GM12878 (cell line): ENCODE data around the gene BBOX1.

Experiments
- ESRRA ChIP-seq: IDR thresholded peaks from 2 replicates; pipeline ENCODE4 v1.6.1; 2012; ENCODE audit warnings: mild to moderate bottlenecking, low read length, improper control_type of control experiment
- FOXM1 ChIP-seq: IDR thresholded peaks from 2 replicates; pipeline ENCODE4 v1.6.1; 2012; ENCODE audit warnings: low read depth, mild to moderate bottlenecking, inconsistent platforms, low read length, moderate library complexity
- SMARCA5 ChIP-seq: fragments of 450-650 bp; IDR thresholded peaks from 2 replicates; pipeline ENCODE4 v1.6.1; 2017; ENCODE audit warnings: mild to moderate bottlenecking
- SRF ChIP-seq, 2 experiments: IDR thresholded peaks; 2 replicates each; pipeline ENCODE4 v1.6.1; 2011; ENCODE audit warnings: low read depth in 2 of 2, low read length in 2 of 2, mild to moderate bottlenecking in 1 of 2, moderate library complexity in 1 of 2
- STAT1 ChIP-seq: fragments of 450-650 bp; conservative IDR thresholded peaks from 2 replicates; pipeline ENCODE4 v1.6.1; 2014; ENCODE audit warnings: antibody characterized with exemption, mild to moderate bottlenecking
- SUZ12 ChIP-seq: fragments of 200-600 bp; sonication (generic); IDR thresholded peaks from one replicate; pipeline ENCODE4 v1.6.1; 2018; ENCODE audit warnings: antibody characterized with exemption, mild to moderate bottlenecking; ENCODE audit not compliant: unreplicated experiment
- ZZZ3 ChIP-seq: IDR thresholded peaks from 2 replicates; pipeline ENCODE4 v1.6.1; 2011; ENCODE audit warnings: low read depth; ENCODE audit not compliant: control insufficient read depth, insufficient read length
- TF ChIP-seq, protein P1 (sequence below), 3 experiments: IDR thresholded peaks in 2 of 3; conservative IDR thresholded peaks in 1 of 3; 2 replicates each; pipeline ENCODE4 v1.5.1; 2011; ENCODE audit warnings: low read depth in 3 of 3, low read length in 3 of 3, mild to moderate bottlenecking in 3 of 3, control low read depth in 2 of 3, moderate library complexity in 2 of 3, inconsistent platforms in 1 of 3, mixed read lengths in 1 of 3; ENCODE audit not compliant: control insufficient read depth in 2 of 3, insufficient read depth in 1 of 3; ENCODE audit errors: extremely low read depth in 1 of 3
- TF ChIP-seq, protein P2 (sequence below): IDR thresholded peaks from 2 replicates; pipeline ENCODE4 v1.6.1; 2012; ENCODE audit warnings: mild to moderate bottlenecking, low read depth, low read length

DNA sequence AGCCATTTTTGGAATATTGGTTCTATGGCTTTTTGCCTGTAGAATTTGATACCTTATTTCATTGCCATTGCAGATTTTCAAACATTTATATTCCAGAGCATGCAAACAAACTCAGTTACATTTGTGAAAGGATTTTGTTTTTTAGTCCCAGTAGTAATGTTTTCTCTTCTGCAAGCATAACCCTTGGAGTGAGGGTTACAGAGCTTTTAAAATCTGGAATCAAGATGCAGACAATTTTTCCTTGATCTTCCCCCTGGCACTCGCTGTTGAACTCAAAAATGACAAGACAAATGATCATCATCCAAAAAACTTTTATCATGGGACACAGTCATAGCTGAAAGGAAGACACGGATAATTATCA is 20.8 kb downstream of the BBOX1 start:
- TF ChIP-seq SMARCA5 = no peak
- no peak for TF ChIP-seq FOXM1
- TF ChIP-seq STAT1 = no peak
- no peak for TF ChIP-seq SUZ12
- no peak for TF ChIP-seq ESRRA
- TF ChIP-seq, protein P1, sequence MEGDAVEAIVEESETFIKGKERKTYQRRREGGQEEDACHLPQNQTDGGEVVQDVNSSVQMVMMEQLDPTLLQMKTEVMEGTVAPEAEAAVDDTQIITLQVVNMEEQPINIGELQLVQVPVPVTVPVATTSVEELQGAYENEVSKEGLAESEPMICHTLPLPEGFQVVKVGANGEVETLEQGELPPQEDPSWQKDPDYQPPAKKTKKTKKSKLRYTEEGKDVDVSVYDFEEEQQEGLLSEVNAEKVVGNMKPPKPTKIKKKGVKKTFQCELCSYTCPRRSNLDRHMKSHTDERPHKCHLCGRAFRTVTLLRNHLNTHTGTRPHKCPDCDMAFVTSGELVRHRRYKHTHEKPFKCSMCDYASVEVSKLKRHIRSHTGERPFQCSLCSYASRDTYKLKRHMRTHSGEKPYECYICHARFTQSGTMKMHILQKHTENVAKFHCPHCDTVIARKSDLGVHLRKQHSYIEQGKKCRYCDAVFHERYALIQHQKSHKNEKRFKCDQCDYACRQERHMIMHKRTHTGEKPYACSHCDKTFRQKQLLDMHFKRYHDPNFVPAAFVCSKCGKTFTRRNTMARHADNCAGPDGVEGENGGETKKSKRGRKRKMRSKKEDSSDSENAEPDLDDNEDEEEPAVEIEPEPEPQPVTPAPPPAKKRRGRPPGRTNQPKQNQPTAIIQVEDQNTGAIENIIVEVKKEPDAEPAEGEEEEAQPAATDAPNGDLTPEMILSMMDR (IDR thresholded peaks at IDR 0.05 in 2 of 3, conservative IDR thresholded peaks at IDR 0.05 in 1 of 3; ENCODE audit: control insufficient read depth in 2 of 3, extremely low read depth in 1 of 3, insufficient read depth in 1 of 3, low read depth in 3 of 3, low read length in 3 of 3) = no peak
- no peak for TF ChIP-seq SRF (IDR thresholded peaks at IDR 0.05; ENCODE audit: low read depth in 2 of 2, low read length in 2 of 2)
- no peak for TF ChIP-seq ZZZ3
- TF ChIP-seq, protein P2, sequence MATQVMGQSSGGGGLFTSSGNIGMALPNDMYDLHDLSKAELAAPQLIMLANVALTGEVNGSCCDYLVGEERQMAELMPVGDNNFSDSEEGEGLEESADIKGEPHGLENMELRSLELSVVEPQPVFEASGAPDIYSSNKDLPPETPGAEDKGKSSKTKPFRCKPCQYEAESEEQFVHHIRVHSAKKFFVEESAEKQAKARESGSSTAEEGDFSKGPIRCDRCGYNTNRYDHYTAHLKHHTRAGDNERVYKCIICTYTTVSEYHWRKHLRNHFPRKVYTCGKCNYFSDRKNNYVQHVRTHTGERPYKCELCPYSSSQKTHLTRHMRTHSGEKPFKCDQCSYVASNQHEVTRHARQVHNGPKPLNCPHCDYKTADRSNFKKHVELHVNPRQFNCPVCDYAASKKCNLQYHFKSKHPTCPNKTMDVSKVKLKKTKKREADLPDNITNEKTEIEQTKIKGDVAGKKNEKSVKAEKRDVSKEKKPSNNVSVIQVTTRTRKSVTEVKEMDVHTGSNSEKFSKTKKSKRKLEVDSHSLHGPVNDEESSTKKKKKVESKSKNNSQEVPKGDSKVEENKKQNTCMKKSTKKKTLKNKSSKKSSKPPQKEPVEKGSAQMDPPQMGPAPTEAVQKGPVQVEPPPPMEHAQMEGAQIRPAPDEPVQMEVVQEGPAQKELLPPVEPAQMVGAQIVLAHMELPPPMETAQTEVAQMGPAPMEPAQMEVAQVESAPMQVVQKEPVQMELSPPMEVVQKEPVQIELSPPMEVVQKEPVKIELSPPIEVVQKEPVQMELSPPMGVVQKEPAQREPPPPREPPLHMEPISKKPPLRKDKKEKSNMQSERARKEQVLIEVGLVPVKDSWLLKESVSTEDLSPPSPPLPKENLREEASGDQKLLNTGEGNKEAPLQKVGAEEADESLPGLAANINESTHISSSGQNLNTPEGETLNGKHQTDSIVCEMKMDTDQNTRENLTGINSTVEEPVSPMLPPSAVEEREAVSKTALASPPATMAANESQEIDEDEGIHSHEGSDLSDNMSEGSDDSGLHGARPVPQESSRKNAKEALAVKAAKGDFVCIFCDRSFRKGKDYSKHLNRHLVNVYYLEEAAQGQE = no peak
